Panc1 (cell line): ENCODE results near the gene ENPEP.

ENCODE experiments used
- SIN3A ChIP-seq: IDR thresholded peaks from 2 replicates; pipeline ENCODE4 v1.6.1; 2012; ENCODE audit warnings: low read depth, mild to moderate bottlenecking, low read length, moderate library complexity, borderline replicate concordance; ENCODE audit not compliant: insufficient read depth
- TF ChIP-seq, protein P1 (sequence below): fragments of 450-650 bp; IDR thresholded peaks from 2 replicates; pipeline ENCODE4 v1.5.1; 2017; ENCODE audit warnings: mild to moderate bottlenecking
- TF ChIP-seq, protein P2 (sequence below), 2 experiments: IDR thresholded peaks; 2 replicates each; pipeline ENCODE4 v1.6.1; 2011 to 2012; ENCODE audit warnings: low read depth in 2 of 2, control low read depth in 1 of 2, low read length in 1 of 2, mild to moderate bottlenecking in 1 of 2, moderate library complexity in 1 of 2; ENCODE audit not compliant: insufficient read depth in 1 of 2

DNA sequence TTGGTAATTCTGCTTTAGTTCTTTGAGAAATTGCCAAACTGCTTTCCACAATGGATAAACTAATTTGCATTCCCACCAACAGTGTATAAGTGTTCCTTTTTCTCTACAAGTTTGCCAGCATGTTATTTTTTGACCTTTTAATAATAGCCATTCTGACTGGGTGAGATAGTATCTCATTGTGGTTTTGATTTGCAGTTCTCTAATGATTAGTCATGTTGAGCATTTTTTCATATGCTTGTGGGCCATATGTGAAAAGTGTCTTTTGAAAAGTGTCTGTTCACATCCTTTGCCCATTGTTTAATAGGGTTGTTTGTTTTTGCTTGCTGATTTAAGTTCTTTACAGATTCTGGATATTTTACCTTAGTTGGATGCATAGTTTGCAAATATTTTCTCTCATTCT, 25.9 kb downstream of the ENPEP start:
- TF ChIP-seq, protein P1, sequence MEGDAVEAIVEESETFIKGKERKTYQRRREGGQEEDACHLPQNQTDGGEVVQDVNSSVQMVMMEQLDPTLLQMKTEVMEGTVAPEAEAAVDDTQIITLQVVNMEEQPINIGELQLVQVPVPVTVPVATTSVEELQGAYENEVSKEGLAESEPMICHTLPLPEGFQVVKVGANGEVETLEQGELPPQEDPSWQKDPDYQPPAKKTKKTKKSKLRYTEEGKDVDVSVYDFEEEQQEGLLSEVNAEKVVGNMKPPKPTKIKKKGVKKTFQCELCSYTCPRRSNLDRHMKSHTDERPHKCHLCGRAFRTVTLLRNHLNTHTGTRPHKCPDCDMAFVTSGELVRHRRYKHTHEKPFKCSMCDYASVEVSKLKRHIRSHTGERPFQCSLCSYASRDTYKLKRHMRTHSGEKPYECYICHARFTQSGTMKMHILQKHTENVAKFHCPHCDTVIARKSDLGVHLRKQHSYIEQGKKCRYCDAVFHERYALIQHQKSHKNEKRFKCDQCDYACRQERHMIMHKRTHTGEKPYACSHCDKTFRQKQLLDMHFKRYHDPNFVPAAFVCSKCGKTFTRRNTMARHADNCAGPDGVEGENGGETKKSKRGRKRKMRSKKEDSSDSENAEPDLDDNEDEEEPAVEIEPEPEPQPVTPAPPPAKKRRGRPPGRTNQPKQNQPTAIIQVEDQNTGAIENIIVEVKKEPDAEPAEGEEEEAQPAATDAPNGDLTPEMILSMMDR, result no peak
- TF ChIP-seq, protein P2, sequence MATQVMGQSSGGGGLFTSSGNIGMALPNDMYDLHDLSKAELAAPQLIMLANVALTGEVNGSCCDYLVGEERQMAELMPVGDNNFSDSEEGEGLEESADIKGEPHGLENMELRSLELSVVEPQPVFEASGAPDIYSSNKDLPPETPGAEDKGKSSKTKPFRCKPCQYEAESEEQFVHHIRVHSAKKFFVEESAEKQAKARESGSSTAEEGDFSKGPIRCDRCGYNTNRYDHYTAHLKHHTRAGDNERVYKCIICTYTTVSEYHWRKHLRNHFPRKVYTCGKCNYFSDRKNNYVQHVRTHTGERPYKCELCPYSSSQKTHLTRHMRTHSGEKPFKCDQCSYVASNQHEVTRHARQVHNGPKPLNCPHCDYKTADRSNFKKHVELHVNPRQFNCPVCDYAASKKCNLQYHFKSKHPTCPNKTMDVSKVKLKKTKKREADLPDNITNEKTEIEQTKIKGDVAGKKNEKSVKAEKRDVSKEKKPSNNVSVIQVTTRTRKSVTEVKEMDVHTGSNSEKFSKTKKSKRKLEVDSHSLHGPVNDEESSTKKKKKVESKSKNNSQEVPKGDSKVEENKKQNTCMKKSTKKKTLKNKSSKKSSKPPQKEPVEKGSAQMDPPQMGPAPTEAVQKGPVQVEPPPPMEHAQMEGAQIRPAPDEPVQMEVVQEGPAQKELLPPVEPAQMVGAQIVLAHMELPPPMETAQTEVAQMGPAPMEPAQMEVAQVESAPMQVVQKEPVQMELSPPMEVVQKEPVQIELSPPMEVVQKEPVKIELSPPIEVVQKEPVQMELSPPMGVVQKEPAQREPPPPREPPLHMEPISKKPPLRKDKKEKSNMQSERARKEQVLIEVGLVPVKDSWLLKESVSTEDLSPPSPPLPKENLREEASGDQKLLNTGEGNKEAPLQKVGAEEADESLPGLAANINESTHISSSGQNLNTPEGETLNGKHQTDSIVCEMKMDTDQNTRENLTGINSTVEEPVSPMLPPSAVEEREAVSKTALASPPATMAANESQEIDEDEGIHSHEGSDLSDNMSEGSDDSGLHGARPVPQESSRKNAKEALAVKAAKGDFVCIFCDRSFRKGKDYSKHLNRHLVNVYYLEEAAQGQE (IDR thresholded peaks at IDR 0.05; ENCODE audit: insufficient read depth in 1 of 2, low read depth in 2 of 2, low read length in 1 of 2), result no peak
- no peak for TF ChIP-seq SIN3A
